HG03196 (cell line): ENCODE results near the gene TMEM131L.
"Not testable (repeated sequence)": the region's sequence is repeated elsewhere in the genome, so short reads cannot be mapped to it uniquely, and the experiment has no call there.

ENCODE experiments used
- ATAC-seq: cut with Tn5 transposase; IDR thresholded peaks from one replicate; pipeline ENCODE4 v1.9.1; 2021; ENCODE audit not compliant: unreplicated experiment

Gene TMEM131L

DNA sequence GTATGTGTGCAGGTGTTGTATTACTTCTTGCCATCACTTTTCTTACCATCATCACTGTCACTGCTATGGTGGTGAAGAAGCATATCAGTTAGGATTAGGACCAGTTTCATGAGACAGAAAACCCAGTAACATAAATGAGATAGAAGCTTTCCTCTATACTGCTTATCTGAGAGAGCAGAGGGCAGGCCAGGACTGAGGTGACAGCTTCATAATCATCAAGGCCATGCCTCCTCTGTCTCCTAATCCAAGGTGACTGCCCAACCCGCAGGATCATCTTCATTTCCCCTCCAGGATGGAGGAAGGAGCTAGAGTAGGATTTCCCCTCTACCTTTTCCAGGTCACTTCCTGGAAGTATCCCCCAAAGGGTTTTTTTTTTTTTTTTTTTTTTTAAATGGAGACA, 35.4 kb downstream of the TMEM131L start:
- no peak for ATAC-seq

DNA sequence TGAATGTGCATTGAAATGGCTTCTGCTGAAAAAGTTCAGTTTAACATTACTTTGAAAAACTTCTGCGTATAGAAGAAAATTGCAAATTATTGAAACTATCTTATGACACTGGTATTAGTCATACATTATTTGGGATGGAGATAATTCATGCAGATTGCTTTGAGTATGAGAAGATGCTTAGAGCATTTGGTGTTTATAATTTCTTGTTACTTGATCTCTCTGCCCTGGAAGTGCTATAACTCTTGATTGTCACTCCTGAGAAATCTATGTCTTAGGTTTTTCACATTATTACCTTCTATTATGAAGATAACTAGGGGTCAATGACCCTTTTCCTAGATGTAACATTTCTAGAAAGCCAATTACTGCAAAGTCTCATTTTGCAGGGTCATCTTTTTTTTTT, 36.4 kb downstream of the TMEM131L start:
- ATAC-seq: no peak

DNA sequence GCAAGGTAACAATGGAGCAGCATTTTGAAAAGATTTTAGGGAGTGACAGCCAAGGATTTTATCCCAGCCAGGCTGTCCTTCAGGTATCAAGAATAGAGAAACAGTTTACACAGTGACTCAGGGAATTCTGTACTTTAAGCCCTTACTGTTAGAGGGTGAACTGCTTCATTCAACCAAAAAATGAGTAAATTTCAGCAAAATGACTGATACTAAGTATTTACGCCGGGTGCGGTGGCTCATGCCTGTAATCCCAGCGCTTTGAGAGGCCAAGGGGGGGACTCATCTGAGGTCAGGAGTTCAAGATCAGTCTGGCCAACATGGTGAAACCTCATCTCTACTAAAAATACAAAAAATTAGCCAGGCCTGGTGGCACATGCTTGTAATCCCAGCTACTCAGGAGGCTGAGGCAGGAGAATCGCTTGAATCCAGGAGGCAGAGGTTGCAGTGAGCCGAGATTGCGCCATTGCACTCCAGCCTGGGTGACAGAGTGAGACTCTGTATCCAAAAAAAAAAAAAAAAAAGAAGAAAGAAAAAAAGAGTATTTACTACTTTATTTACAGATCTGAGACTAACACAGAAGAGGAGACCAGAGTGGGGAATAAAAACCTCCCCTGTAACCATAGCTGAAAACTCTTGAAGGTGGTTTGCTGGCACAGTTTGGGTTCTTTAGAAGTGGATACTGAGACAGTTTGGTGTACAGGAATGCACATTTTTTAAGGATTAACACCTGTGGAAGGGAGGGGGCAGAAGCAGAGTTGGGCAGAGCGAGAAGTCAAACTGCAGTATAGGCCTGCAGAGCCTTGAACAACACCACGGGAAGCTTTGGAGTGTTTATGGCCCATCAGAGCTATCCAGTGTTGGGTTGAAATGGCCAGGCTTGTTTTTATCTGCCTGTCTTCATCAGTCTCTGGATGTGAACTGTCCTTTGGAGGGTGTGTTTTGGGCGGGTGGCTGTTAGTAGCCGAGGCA, 40.5 kb downstream of the TMEM131L start:
- no peak for ATAC-seq

DNA sequence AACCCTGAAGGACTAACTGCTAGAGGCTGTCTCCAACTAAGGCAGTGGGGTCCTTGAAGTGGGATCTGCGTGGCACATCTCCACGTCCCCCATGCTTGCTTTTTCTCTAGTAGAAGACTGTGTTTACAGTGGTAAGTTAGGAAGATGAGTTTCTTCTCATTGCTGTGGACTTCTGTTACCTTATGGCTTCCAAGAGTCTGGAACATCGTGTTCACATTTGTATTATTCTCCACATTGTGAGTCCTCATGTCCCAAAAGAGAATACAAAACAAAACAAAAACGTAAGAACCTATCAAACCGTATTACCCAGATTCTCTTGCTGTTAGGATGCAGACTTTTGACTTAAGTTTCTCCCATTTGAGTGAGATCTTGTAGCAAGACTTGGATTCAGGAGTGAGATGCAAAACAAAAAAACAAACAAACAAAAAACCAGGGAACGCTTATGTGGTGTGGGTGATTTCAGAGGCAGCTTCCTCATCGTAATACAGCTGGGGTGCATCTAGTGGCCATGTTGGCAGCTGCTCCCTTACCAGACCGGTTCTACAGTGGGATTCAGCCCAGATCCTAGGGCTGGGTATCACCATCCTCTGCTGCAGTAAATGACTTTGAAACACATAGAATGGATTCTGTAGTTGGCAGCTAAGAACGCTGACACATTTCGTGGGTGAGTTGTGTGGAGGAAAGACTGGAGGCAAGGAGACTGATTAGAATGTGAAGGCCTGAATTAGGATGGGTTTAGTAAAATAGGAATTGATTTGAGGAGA, 41.3 kb downstream of the TMEM131L start:
- ATAC-seq: no peak

DNA sequence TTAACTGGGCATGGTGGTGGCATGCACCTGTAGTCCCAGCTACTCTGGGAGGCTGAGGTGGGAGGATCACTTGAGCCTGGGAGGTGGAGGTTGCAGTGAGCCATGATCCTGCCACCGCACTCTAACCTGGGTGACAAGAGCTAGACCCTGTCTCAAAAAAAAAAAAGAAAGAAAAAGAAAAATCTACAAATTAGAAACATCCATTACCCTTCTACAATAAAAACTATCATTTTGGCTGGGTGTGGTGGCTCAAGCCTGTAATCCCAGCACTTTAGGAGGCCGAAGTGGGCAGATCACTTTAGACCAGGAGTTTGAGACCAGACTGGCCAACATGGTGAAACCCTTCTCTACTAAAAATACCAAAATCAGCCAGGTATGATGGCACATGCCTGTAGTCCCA, 43.1 kb downstream of the TMEM131L start:
- ATAC-seq: not testable (repeated sequence)

DNA sequence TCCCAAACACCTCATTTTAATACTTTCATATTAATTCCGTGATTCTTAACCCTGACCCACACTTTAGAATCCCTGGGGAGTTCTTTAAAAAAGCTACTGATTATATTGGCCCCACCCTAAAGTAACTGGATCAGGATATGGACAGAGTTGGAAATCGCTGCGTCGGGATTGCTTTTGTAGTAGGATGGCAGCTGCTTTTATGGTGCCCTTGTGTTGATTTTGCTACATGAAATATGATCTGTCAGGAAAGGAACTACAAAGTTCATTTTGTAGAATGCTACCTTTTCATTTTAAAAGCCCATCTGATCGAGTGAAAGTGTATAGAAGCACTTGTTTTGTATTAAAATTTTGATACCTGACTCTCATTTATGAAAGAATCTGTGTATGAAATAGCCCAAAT, 43.6 kb downstream of the TMEM131L start:
- ATAC-seq: no peak

DNA sequence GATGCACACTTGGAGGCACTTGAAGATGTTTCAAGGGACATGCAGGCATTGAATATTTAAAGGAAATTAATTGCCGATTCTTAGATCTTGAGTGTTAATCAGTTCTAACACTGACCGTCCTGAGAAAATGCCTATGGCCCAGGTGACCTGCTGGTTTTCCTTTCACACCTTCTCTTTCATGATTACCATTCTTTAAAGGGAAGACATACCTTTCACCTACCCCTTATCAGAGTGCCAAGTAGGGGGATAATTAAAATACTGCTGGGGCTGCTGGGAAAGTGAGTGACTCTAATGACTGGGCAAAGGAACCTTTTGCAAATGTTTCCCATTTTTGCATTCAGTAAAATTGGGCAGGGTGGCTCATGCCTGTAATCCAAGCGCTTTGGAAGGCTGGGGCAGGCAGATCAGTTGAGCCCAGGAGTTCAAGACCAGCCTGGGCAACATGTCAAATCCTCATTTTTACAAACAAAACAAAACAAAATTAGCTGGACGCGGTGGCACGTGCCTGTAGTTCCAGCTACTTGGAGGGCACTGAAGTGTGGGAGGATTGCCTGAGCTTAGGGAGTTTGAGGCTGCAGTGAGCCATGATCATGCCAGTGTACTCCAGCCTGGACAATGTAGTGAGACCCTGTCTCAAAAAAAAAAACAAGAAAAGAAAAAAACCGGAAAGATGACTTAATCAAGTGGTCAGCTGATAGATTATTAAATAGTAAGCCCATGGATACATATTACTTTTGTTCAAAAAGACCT, 44.3 kb downstream of the TMEM131L start:
- no peak for ATAC-seq

DNA sequence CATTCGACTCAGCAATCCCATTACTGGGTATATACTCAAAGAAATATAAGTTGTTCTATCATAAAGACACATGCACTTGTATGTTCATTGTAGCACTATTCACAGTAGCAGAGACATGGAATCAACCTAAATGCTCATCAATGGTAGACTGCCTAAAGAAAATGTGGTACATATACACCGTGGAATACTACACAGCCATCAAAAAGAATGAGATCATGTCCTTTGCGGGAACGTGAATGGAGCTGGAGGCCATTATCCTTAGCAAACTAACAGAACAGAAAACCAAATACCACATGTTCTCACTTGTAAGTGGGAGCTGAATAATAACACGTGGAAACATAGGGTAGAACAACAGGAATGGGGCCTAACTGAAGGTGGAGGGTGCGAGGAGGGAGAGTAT, 44.9 kb downstream of the TMEM131L start:
- no peak for ATAC-seq

DNA sequence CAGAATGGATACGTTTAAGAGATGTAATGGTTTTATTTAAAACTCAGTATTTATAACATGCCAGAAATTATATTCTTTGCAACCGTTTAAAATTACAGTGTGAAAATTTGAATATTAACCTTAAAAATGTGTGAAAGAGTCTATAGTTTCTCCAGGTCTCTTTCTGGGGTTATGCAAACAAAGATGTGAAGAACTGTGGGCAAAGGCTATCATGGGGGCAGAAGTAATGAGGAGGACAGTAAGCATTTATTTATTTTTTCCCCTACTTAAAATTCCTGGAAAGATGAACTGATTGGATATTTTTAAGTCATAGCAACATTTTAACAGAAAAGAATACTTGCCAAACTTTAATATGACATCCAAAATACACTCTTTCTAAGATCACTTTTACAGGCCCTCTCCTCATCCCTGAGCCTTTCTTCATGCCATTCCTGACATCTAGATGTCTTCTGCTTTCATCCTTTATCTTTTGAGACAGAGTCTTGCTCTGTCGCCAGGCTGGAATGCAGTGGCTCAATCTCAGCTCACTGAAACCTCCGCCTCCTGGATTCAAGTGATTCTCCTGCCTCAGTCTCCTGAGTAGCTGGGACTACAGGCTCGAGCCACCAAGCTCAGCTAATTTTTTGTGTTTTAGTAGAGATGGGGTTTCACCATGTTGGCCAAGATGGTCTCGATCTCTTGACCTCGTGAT, 46.1 kb downstream of the TMEM131L start:
- no peak for ATAC-seq

DNA sequence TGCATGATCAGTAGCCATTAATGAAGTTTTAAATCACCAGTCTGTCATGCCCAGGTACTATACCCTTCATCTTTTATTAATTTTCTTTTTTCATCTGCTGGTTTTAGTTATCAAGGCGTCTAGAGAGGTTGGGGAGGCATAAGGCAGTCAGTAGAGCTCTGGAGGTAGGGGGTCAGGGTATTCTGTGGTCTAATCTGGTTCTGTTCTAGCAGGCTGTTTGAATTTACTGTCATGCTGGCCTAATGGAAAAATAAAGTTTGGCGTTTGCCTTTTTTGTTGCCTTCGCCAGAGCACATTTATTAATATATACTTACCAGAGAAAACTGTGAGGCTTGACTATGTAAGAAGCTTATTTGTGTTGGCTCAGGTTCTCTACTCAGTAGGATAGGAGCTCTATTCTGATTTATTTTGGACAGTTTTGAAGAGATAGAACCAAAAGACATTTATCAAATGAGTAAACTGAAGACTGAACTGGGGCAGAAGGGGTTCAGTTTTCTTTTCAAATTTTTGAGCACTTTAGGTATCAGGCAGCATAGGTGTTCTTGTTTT, 46.9 kb downstream of the TMEM131L start:
- ATAC-seq: no peak

DNA sequence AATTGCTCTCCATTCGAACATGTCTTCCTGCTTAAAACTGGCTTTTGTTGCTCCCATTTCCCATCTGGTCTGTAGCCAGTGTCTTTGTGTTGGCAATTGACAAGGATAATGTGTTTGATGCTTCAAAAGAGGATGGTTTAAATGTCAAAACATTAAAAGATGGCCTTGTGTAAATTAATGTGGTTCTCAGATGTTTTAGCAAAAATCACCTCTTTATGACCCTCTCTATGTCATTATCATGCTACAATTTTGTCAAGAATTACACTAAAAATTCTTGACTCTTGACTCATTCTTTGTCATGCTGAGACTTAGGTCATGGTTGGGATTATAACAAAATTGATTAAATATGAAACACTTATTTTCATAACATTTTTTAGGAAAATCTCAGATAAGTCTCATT, 47.4 kb downstream of the TMEM131L start:
- ATAC-seq: no peak

DNA sequence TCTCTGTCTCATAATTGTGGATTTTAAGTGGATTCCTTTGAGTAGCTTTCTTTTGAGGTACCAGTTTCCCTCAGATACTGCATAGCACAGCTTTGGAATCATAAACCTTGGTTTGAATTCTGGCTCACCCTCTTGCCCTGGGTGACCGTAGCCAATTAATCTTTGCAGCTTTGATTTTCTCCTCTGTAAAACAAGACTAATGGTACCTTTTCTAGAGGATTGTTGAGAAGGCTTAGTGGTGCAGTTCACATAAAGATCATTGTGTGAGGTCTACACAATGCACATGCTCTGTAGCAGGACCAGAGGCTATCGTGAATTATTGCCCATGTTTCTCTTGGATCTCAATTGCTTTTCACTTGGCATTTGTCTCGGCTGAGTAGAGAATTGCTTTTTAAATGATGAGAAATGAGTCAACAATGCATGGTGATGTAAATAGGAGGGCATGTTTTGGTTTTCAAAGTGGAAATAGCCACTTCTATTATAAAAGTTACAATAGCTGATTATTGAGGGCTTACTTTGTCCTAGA, 47.9 kb downstream of the TMEM131L start:
- no peak for ATAC-seq

DNA sequence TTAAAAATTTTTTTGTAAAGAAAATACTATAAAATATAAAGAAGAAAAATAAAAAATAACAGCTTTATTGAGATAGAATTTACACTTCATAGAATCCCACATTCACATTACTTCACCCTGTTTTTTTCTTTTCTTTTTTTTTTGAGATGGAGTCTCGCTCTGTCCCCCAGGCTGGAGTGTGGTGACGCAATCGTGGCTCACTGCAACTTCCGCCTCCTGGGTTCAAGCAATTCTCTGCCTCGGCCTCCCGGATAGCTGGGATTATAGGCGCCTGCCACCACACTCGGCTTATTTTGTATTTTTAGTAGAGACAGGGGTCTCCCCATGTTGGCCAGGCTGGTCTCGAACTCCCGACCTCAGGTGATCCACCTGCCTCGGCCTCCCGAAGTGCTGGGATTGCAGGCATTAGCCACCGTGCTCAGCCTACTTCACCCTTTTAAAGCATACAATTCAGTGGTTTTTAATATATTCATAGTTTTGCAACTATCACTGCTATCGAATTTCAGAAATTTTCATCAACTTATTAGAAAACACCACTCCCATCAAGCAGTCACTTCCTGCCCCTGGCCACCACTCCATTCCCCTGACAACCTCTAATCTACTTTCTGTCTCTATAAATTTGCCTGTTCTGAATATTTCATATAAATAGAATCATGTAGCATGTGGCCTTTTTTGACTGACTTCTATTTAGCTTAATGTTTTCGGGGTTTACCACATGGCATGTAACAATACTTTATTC, 48.7 kb downstream of the TMEM131L start:
- ATAC-seq: no peak

DNA sequence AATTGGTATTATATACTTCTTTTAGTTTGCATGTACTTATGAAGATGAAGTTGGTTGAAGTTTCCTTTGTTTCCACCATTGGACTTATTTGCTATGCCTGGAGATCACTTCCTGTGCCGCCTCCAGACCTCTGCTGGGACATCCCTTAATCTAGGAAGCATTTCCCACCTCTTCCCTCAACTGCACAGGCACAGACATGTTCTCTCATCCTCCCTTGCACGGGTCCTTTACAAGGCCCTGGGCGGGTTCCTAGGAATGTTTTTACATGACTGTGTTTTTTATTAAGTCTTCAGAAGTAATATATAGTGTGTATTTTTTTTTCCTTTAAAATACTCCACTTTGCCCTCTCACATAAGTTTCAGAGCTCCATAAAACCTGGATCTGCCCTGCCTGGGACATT, 51.0 kb downstream of the TMEM131L start:
- ATAC-seq: no peak

DNA sequence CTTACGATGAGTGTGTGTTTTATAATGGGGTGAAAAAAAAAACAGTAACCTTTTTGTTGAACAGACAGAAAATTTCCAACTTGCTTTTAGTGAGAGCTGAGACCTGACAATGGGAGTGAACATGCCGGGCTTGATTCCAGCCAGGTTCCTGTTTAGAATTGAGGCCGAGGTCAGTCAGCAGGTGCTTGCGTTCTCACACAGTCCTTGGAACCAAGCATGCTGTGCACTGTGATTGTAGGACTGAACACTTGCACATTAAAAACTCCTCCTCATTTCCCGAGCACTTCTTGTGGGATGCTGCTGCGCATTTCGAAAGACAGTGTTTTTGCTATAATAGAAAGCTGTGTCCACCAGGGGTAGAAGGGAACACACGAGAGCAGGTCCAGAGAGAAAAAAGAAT, 51.8 kb downstream of the TMEM131L start:
- ATAC-seq: no peak

DNA sequence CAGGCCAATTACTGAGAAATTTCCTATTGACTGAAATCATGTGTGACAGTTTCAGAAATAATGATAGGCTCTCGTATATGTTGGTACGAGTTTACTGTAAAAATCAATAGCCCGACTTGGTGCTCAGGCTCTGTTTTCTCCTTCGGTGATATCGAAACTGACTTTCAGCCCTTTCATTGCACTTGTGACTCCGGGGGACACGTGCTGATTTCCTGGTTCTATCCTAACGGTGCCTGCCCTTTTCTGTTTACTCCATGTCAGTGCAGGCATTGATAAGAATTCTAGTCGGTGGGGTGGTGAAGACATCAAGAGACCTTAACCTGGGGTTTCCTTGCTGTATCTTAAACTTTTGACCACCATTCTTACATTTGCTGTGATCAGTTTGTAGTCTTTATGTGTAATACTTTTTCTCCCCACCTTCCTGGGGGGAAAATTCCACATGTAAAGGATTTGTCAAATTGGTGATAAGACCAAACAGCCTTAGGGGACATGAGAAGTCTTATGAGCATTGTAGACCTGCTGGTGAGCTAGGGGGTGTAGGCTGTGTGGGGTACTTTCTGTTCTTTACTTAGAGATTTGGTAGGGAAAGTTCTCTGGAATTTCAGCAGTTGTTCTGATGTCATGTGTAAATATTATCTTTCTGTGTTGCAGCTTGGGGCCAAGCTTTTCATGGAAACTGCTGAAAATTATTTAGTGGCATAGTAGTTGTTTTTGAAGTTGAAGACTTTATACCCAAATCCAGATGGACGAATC, 52.7 kb downstream of the TMEM131L start:
- no peak for ATAC-seq

DNA sequence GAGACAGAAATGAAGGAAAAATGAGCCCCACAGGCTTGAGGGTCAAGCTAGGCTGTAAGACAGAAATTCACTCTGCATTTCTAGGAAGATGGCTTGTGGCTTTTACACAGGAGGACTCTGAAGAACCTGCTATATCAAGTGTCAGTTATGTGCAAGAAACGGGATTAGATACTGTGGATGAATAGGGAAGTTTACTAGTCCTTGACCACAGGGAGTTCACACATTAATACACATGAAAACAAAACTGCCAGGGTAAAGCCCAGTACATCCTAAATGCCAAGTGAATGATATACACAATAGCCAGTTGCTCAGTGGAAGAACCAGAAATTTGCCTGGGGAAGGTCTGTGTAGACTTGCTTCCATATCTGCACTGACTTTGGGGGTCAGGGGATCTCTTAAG, 53.5 kb downstream of the TMEM131L start:
- no peak for ATAC-seq

DNA sequence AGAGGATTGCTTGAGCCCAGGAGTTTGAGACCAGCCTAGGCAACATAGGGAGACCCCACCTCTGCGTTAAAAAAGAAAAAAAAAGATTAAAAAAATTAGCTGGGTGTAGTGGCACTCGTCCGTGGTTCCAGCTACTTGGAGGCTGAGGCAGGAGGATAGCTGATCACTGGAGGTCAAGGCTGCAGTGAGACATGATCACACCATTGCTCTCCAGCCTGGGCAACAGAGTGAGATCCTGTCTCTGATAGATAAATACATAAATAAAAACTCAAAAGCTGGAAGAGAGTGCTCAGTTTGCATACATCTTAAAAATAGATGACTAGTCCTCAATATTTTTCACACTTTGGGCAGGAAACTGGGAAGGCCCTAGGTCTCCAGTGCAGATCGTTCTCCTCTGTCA, 54.1 kb downstream of the TMEM131L start:
- no peak for ATAC-seq

DNA sequence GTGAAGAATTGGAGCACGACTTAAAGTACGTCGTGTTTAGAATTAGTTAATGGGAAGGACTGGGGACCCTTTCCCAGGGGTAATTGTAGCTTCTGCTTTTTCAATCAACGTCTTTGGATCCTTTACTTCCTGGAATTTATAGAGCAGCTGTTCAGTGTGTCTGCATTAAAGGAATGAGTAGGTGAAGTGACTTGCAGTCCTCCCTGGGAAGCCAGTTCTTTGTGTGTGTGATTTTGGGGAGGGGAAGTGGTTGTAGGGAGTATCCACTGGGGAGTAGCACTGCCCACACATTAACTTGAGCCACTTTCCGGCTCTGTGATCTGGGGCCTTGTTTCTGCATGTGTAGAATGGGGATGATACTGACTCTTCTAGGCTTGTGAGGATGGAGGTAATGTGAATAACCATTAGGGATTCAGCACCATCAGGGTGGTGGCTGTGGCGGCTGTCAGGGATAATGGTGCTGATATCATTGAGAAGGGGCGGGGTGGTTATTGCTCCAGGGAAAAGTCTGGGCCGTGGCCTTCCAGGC, 54.7 kb downstream of the TMEM131L start:
- ATAC-seq: peak; percentile 32
